GM21825 (cell line): ENCODE results near the gene HACE1.
"Not testable (repeated sequence)": the region's sequence is repeated elsewhere in the genome, so short reads cannot be mapped to it uniquely, and the experiment has no call there.

Source experiments
- ATAC-seq: cut with Tn5 transposase; IDR thresholded peaks from one replicate; pipeline ENCODE4 v1.9.1; 2021; ENCODE audit warnings: mild to moderate bottlenecking, moderate library complexity; ENCODE audit not compliant: unreplicated experiment

The HACE1 gene, protein sequence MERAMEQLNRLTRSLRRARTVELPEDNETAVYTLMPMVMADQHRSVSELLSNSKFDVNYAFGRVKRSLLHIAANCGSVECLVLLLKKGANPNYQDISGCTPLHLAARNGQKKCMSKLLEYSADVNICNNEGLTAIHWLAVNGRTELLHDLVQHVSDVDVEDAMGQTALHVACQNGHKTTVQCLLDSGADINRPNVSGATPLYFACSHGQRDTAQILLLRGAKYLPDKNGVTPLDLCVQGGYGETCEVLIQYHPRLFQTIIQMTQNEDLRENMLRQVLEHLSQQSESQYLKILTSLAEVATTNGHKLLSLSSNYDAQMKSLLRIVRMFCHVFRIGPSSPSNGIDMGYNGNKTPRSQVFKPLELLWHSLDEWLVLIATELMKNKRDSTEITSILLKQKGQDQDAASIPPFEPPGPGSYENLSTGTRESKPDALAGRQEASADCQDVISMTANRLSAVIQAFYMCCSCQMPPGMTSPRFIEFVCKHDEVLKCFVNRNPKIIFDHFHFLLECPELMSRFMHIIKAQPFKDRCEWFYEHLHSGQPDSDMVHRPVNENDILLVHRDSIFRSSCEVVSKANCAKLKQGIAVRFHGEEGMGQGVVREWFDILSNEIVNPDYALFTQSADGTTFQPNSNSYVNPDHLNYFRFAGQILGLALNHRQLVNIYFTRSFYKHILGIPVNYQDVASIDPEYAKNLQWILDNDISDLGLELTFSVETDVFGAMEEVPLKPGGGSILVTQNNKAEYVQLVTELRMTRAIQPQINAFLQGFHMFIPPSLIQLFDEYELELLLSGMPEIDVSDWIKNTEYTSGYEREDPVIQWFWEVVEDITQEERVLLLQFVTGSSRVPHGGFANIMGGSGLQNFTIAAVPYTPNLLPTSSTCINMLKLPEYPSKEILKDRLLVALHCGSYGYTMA

DNA sequence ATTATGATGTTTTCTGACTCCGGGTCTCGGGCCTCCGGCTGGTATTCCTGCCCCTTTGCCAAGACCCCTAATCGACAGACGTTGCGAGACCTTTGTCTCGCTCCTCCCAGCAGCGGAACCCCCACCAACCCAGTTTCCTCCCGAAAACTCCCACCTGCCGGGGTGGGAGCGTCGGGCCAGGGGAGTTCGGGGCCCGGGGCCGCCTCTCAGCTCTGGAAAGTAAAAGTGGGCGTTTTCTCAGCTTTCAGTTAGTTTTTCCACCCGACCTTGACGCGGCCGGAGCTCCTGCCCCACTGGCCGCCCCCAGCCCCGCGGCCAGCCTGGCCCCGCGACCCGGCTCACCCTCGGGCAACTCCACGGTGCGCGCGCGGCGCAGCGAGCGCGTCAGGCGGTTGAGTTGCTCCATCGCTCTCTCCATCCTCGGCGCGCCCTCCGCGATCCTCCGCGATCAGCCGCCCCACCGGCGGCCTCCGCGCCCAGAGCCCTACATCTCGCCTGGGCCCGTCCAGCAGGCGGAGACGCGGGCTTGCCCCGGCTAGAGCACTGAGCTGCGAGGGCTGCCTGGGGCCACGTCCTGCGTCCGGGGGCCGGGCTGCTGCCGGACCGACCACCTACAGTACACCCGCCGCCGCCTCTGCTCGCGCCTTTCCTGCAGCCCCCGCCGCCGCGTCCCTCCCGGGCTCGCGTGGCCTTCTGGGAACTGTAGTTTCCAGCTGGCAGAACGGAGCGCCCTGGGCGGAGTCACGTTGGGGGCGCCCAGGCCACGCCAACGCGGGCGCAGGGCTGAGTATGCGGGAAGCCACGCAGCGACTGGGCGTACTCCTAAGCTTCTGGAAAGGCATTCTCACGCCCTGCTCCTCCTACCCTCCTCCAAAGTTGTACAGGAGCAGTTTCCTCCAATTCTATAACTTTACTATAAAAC is at the start of gene HACE1:
Gene HACE1, minus strand, starts transcription at position 695 of the 922 bp plus-strand sequence. Its CDS starts 277 bp downstream, at position 418.
- peak; percentile 100 for ATAC-seq

DNA sequence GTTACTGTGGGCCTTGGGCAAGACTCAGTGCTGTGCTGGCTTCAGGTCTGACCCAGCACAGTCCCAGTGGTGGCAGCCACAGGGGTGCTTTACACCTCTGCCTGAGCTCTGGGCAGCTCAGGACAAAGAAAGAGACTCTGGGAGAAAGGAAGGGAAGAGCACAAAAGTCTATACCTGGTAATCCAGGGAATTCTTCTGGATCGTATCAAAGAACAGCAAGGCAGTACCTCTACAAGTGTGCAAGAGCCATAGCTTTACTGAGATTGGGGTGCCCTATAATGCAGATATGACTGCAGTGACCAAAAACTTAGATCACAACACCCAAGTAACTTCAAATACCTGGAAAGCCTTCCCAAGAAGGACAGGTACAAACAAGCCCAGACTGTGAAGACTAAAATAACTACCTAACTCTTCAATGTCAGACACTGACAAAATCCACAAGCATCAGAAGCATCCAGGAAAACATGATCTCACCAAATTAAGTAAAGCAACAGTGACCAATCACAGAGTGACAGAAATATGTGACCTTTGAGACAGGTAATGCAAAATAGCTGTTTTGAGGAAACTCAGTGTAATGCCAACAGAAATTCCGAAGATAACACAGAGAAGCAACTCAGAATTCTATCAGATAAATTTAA is 49.3 kb upstream of the HACE1 start:
- no peak for ATAC-seq

DNA sequence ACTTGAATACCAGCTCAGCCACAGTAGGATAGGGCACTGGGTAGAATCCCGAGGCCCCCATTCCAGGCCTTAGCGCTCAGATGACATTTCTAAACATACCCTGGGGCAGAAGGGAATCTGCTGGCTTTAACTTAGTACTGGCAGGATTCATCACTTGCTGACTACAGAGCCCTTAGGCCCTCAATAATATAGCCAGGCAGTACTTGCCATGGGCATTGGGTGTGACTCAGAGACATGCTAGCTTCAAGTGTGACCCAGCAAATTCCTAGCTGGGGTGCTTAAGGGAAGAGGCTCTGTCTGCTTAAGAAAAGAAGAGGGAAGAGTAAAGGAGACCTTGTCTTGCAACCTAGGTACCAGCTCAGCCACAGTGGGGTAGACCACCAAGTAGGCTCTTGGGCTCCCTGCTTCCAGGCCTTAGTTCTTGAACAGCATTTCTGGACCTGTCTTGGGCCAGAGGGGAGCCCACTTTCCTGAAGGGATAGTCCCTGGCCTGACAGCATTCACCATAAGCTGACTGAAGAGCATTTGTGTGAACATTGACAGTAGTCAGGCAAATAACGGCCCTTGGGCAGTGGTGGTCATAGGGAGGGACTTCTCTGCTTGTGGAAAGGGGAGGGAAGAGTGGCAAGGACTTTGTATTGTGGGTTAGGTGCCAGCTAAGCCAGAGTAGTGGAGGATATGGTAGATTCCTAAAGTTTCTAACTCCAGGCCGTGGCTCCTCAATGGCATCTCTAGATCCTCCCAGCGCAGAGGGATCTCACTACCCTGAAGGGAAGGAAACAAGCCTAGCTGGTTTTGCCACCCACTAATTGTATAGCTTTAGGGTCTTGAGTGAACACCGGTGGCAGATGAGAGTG is 48.5 kb upstream of the HACE1 start:
- ATAC-seq = no peak

DNA sequence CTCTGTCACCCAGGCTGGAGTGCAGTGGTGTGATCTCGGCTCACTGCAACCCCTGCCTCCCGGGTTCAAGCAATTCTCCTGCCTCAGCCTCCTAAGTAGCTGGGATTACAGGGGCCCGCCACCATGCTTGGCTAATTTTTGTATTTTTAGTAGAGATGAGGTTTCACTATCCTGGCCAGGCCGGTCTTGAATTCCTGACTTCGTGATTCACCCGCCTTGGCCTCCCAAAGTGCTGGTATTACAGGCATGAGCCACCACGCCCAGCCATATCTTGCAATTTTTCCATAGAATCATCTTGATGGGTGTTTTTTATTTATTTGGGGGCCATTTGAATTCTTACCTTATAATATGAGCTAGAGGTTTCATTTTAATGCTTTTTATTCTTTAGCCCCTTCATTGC is 39.2 kb upstream of the HACE1 start:
- ATAC-seq = not testable (repeated sequence)

DNA sequence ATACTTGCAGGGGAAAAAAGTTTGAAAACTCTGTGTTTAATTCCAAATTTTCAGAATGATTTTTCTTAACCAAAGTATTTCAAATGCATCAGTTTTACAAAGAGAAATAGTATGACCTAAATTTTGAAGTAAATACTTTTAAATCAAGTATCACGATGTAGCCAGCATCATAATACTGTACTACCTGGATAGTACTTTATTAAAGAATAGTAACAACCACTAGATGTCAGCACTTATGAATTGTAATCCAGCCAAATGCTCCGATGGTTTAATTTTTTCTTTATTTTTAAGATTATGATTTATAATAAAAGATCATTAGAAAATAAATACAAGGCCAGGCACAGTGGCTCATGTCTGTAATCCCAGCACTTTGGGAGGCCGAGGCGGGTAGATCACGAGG is 37.2 kb upstream of the HACE1 start:
- no peak for ATAC-seq

DNA sequence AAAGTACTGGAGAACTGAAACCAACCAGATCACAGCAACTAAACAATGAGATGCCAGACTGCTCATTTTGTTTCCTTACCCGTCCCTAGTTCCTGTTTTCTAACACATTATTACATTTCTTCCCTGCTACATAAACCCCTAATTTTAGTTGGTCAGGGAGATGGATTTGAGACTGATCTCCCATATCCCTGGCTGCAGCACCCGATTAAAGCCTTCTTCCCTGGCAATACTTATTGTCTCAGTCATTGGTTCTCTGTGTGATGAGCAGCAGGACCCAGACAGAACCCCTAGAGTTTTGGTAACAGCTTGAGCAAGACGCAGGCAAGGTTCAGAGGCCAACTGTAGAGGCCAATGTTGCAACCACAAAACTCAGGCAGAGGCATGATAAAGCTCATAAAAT is 28.3 kb upstream of the HACE1 start:
- no peak for ATAC-seq

DNA sequence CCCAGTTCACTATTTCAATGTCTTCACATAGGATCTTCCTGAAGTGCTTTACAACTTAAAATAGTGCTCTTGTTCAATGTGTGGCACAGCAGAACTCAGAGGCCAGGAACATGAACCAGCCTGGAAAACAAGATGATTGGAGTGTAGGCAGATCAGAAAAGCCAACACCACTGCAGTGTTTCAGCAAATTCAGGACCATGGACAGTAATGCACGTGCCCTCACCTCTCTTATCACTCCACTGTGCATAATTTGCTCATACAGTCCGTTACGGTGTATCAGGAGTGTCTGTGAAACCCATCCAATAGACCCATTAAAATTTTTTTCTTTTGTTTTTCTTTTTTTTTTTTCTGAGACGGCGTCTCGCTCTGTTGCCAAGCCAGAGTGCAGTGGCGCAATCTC is 27.6 kb upstream of the HACE1 start:
- ATAC-seq = no peak

DNA sequence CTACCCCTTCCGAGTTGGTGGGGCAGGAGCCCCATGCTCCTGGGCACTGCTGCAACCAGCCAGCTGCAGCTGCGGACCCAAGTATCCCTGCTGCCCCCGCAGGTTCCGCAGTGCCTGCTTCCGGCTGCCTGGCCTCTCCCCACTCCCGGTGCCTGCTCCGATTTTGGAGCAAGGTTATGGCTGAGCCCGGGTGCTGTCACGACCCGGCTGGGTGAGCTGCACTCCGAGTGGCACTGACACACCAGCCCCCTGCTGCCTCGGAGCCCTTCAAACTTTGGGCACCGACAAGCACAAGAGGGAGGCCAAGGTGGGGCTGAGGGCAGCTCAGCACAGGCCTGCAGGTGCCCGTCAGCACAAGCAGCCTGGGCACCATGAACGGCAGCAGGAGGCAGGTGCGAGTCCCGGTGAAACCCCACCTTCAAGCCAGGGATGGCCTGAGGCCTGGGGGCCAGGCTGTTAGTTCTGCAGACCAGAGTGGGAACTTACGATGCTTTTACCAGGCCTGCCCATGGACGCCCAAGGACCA is 25.9 kb upstream of the HACE1 start:
- no peak for ATAC-seq

DNA sequence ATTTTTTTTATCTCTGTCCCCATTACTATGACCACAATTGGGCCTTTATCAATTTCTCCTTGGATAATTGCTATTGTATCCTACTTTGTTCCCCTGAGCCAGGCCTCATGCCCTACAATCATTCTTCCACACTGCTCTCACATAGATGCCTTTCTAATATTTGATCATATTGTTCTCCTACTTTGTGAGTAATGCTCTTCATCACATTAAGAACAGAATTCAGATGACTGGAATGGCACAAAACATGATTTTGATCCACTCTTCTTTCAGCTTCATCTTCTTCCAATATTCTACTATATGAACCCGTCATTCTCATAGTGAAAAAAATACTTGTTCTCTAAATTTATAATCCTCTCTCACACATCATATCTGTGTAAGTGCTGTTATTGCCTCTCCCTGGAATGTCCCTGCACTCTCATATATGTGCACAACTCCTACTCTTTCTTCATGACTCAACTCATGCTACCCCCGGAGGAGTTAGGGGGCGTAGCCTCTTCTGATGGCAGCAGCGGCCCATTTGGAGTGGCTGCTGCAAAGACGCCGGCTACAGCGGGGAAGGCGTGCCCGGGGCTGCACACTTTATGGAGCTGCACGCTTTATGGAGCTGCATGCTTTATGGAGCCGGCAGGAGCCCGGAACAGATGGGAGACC is 25.3 kb upstream of the HACE1 start:
- ATAC-seq = no peak

DNA sequence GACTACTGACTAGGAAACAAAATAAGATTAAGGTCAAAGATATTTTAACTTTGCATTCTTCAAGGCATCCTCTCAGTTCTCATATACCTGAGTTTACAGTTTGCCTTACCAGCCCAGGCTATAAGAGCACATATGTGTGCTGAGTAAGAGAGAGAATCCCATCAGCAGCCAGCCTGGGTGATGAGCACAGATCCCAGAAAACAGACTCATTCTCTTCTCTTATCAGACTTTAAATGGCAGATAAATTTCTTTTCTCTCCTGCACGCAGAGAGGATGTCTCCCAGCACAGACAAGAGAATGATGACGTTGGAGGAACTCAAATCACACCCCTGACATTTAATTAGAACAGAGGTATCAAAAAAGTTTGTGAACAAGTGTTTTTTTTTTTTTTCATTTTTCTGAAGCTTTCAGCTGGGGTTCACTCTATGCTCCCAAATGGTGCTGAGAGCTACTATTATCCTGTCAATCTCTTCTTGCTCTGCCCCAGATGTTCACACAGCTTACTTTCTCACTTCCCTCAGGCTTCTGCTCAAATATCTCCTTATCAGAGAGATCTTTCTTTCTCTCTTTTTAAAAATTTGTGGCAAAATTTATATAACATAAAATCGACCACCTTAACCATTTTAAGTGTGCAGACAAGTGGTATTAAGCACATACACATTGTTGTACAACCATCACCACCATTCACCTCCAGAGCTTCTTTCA is 22.4 kb upstream of the HACE1 start:
- no peak for ATAC-seq

DNA sequence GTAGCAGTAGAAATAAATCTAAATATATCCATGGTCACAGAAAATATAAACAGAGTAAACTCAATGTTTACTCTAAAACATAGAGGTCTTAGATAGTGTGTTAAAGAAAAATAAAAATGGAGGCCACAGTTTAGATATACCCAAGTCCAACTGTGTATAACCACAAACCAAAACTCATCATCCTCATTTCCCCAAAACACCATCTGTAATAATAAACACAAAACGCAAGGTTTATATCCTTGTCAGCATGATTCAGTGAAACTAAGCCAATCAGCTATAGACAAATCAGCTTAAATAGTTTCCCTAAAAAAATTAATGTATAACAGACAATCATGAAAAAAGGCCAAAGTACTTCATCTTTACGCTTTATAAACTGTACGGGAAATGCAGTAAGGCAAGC is 2.7 kb upstream of the HACE1 start:
- no peak for ATAC-seq

DNA sequence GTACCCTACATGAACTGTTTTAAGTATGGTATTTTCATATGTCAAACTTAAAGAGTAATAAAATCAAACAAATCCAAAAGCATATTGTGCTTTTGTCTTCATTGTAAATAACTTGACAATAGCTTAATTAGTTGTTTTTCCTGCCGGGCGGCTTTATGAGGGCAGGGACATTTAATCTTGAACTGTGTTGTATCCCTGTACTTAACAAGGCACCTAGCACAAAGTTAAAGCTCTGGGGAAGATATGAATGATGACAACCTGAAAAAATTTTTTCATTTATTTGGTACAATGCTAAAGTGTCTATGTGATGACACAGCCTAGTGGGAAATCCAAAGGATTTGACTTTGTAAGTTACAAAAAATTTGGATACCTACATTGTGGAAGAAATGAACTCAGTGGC is 502 bp upstream of the HACE1 start:
- ATAC-seq = no peak

DNA sequence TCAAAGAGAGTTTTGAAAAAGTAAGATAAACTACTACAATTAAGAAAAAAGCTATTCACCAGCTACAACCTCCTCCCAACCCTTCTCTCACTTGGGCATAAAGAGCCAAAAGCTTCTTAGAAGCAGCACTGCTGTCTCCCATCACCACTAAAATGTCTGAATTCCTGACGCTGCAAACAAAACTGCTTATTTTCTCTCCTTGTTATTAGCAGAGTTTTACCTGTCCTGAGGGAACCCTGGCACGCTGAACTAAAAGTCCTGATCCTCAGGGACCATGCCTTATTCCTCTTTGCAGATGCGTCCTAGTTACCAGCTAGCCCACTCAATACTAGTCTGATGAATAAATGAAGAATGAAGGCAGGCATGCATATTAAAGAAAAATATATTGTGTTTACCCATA is 1.1 kb downstream of the HACE1 start:
- no peak for ATAC-seq

DNA sequence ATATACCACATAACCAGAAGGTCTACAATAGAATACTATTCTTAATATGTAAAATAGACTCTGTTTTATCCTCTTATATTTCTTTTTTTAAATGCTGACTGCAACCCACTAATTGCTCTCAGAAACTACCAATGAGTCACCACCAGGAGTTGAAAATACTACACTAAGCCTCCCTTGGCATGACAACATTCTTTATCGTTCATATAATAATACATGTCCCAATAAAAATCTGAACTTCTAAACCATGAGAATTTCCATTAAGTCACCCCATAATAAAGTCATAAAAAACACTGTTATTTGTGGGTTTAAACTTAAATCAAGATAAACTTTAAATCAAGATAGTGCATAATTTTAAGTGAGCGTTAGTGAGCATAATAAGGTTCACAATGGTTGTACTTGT is 4.2 kb downstream of the HACE1 start:
- ATAC-seq = no peak

DNA sequence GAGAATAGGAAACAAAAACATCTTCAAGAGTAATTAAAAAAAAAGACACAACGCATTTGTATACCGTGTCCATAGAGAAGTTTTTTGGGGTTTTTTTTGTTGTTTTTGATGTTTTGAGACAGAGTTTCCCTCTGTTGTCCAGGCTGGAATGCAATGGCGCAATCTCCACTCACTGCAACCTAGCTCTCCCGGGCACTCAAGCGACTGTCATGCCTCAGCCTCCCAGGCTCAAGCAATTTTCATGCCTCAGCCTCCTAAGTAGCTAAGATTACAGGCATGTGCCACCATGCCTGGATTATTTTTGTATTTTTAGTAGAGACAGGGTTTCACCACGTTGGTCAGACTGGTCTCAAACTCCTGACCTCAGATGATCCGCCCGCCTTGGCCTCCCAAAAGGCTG is 12.0 kb downstream of the HACE1 start:
- ATAC-seq = not testable (repeated sequence)

DNA sequence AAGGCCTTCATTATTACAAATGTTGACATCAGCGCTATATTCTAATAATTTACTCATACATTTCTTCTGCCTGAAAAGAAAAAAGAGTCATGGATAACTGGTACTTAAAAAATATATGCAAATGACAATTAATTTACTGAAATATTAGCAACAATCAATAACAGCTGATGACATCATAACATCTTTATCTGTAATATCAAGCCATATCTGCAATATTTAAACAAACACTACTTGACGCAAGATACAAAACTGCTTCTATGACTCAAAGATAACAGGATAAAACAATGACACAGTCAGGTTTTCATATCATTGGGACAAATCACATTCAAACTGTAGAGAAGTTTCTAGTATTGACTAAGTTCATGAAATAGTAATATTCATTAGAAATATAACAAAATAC is 16.5 kb downstream of the HACE1 start:
- ATAC-seq = no peak

DNA sequence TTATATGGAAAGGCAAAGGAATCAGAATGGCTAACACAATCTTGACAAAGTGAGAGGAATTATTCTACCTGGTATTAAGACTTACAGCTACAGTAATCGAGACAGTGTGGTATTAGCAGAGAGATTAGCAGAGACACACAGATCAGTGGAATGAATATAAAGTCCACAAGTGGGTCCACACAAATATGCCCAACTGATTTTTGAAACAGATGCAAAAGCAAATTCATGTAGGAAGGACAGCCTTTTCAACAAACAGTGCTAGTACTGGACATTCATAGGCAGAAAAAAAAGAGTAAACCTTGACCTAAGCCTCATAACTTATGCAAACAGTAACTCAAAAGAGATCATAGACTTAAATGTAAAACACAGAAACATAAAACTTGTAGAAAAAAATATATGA is 22.6 kb downstream of the HACE1 start:
- ATAC-seq = no peak

DNA sequence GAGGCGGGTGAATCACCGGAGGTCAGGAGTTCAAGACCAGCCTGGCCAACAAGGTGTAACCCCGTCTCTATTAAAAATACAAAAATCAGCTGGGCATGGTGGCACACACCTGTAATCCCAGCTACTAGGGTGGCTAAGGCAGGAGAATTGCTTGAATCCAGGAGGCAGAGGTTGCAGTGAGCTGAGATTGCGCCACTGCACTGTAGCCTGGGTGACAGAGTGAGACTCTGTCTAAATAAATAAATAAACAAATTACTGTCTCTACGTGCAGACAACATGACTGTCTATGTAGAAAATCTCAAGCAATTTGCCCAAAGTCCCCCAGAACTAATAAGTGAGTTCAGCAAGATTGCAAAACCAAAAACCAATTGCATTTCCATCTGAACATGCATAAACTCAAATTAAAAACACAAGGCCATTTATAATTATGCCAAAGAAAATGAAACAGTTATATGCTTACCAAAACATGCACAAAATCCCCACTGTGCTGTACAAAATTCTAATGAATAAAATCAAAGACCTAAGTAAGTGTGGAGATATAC is 23.2 kb downstream of the HACE1 start:
- not testable (repeated sequence) for ATAC-seq
